CD4-positive, alpha-beta memory T cell (primary cell): Measurements from ENCODE around the gene TSPYL4. TPM values are rescaled to one million over a fixed set of nuclear protein-coding genes. Genes with fewer than 3 reads are reported as not detected.

Experiments used
- CTCF ChIA-PET: fragments of 350-600 bp; sonication (Branson Sonifier 250); formaldehyde crosslinking; loops from one replicate; lab custom pipeline; 2021; ENCODE audit warnings: inconsistent platforms; ENCODE audit not compliant: partially characterized antibody; lab: Charles Lee
- POLR2A ChIA-PET: fragments of 350-600 bp; sonication (Branson Sonifier 250); formaldehyde crosslinking; loops from one replicate; lab custom pipeline; 2021; ENCODE audit not compliant: partially characterized antibody; lab: Charles Lee
- DNase-seq, 5 donors: peaks; one replicate each; pipeline versions ENCODE4 v3.0.0 to v3.0.0-alpha.2; 2020 to 2022; ENCODE audit warnings: mixed read lengths in 1 of 5
- H3K27ac ChIP-seq: one replicate; pipeline ENCODE4 v1.7.0; 2013; ENCODE audit warnings: low read depth, low read length
- H3K27me3 ChIP-seq: 2 replicates; pipeline ENCODE4 v1.7.0; 2013; ENCODE audit warnings: mild to moderate bottlenecking, low read length, moderate library complexity; ENCODE audit not compliant: insufficient read depth
- H3K36me3 ChIP-seq: 2 replicates; pipeline ENCODE4 v1.7.0; 2013; ENCODE audit warnings: mild to moderate bottlenecking, low read length, moderate library complexity; ENCODE audit not compliant: insufficient read depth
- H3K4me1 ChIP-seq: 2 replicates; pipeline ENCODE4 v1.7.0; 2013; ENCODE audit warnings: mild to moderate bottlenecking, low read length, moderate library complexity; ENCODE audit not compliant: insufficient read depth
- H3K4me3 ChIP-seq, 2 donors: one replicate each; pipeline ENCODE4 v1.7.0; 2013; ENCODE audit warnings: low read length in 2 of 2, mild to moderate bottlenecking in 1 of 2
- H3K9me3 ChIP-seq, 2 donors: one replicate each; pipeline ENCODE4 v1.7.0; 2013; ENCODE audit warnings: low read length in 2 of 2, control low read depth in 1 of 2; ENCODE audit not compliant: control insufficient read depth in 1 of 2
- H3K27ac Mint-ChIP-seq, 7 donors: one replicate each; pipeline ENCODE4 v1.8.0; 2020 to 2021; ENCODE audit warnings: mixed read lengths in 7 of 7, mild to moderate bottlenecking in 6 of 7, inconsistent platforms in 3 of 7, moderate library complexity in 3 of 7
- H3K27me3 Mint-ChIP-seq, 2 donors: one replicate each; pipeline ENCODE4 v1.8.0; 2020 to 2021; ENCODE audit warnings: mixed read lengths in 2 of 2
- H3K36me3 Mint-ChIP-seq, 2 donors: one replicate each; pipeline ENCODE4 v1.8.0; 2020 to 2021; ENCODE audit warnings: mixed read lengths in 2 of 2, inconsistent platforms in 1 of 2, mild to moderate bottlenecking in 1 of 2
- H3K4me1 Mint-ChIP-seq, 4 donors: one replicate each; pipeline ENCODE4 v1.8.0; 2020 to 2021; ENCODE audit warnings: mixed read lengths in 4 of 4, mild to moderate bottlenecking in 1 of 4
- H3K4me3 Mint-ChIP-seq, 8 donors: one replicate each; pipeline ENCODE4 v1.8.0; 2020 to 2021; ENCODE audit warnings: mixed read lengths in 8 of 8, mild to moderate bottlenecking in 7 of 8, moderate library complexity in 6 of 8, inconsistent platforms in 3 of 8
- H3K9me3 Mint-ChIP-seq, 8 donors: one replicate each; pipeline ENCODE4 v1.8.0; 2020 to 2021; ENCODE audit warnings: mixed read lengths in 8 of 8, mild to moderate bottlenecking in 5 of 8, inconsistent platforms in 3 of 8, moderate library complexity in 1 of 8
- intact Hi-C: fragments of 100-400 bp; cut with micrococcal nuclease; formaldehyde crosslinking; loops from one replicate; pipeline ENCODE4 v1.15.1; 2023
- polyA plus RNA-seq, 2 donors: library from polyadenylated mRNA; unstranded; fragments of 300-500 nt; fragmentation: Illumina TruSeq; gene quantifications; one replicate each; pipeline ENCODE4 v1.2.3, GENCODE V29; 2021
- total RNA-seq, 2 experiments: library from RNA; stranded (reverse); gene quantifications; one replicate each; pipeline ENCODE4 v1.2.3, GENCODE V29; 2021

The TSPYL4 gene
- total and polyA plus RNA-seq, 4 experiments from 2014 or later, result 8.0 to 23.0 (median 18.6) TPM

DNA sequence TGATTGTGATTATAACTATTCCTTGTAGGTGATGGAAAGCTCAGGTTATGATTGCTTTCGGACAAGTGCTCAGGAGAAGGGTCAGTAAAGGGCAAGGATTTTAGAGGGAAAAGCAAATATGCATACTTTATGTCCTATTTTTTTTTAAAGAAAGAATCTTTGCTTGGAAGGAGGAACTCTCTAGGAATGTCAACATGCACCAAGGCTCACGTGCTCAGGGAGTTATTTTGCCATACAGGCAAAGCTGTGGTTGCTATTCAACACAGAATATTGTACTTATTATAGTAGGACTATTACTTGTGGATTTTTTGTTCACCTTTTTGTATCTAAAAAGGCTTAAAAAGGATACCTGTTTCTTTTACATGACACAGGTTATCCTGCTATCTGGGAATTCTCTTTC is 28.8 kb upstream of the TSPYL4 start:
- peaks cover 19 to 44% (median 27%) of the 10 kb centered on the region in 4 donors for H3K4me1 Mint-ChIP-seq
- intact Hi-C loops, result loop anchor here (5.0 to 10.0 kb wide), 2 partner anchors 65 to 162 kb away; no protein-coding TSS in a partner anchor

GRCh38 chr6:116280933-116281316 is 27.1 kb upstream of the TSPYL4 start:
- H3K27ac Mint-ChIP-seq, result peak overlapping the region; percentile 99 to 100 (median 100)
- ChIA-PET POLR2A (interaction anchor here (2.4 to 4.8 kb wide), 7 partner anchors 8 to 400 kb away, joined by 12 to 114 read pairs (median 26); partner anchors contain the start of genes DSE, KPNA5, NT5DC1 and RWDD1), CTCF (interaction anchor here (1.3 to 5.3 kb wide), 6 partner anchors 12 to 280 kb away, joined by 4 to 40 read pairs (median 5); no protein-coding TSS in a partner anchor)
- H3K9me3 Mint-ChIP-seq, result peaks cover 0 to 3% (median 0%) of the 10 kb centered on the region in 8 donors
- H3K36me3 ChIP-seq, result peaks cover 6% of the 10 kb centered on the region
- peak overlapping the region; percentile 96 to 100 (median 99) for H3K4me3 Mint-ChIP-seq
- peaks cover 33 to 61% (median 42%) of the 10 kb centered on the region in 4 donors for H3K4me1 Mint-ChIP-seq
- H3K27me3 Mint-ChIP-seq, result no peaks in the 10 kb centered on the region
- H3K27ac ChIP-seq, result peak overlapping the region; percentile 97
- H3K4me1 ChIP-seq, result peaks cover 36% of the 10 kb centered on the region
- H3K36me3 Mint-ChIP-seq, result peaks cover 29 to 36% of the 10 kb centered on the region in 2 donors
- no peaks in the 10 kb centered on the region for H3K9me3 ChIP-seq
- intact Hi-C loops, result loop anchor here (5.0 to 10.0 kb wide), 2 partner anchors 64 to 164 kb away; no protein-coding TSS in a partner anchor
- H3K4me3 ChIP-seq, result peak overlapping the region; percentile 95 to 97
- DNase-seq, result no peak
- H3K27me3 ChIP-seq, result no peaks in the 10 kb centered on the region

More for the DNA sequence above, 28.8 kb upstream of the TSPYL4 start:
- H3K27me3 Mint-ChIP-seq, result no peaks in the 10 kb centered on the region
- H3K9me3 Mint-ChIP-seq, result peaks cover 0 to 3% (median 0%) of the 10 kb centered on the region in 8 donors
- H3K4me3 Mint-ChIP-seq, result no peak overlapping the region
- H3K36me3 ChIP-seq, result peaks cover 6% of the 10 kb centered on the region
- H3K27me3 ChIP-seq, result no peaks in the 10 kb centered on the region
- H3K27ac ChIP-seq, result no peak overlapping the region
- H3K27ac Mint-ChIP-seq, result peak overlapping the region in 2 of 7 donors; percentile 2 to 17
- H3K4me1 ChIP-seq, result peaks cover 19% of the 10 kb centered on the region
- no peaks in the 10 kb centered on the region for H3K9me3 ChIP-seq
- H3K36me3 Mint-ChIP-seq, result peaks cover 13 to 22% of the 10 kb centered on the region in 2 donors
- ChIA-PET CTCF (interaction anchor here (2.1 to 2.4 kb wide), 2 partner anchors 253 to 309 kb away, joined by 4 to 6 read pairs; no protein-coding TSS in a partner anchor), POLR2A (interaction anchor here (0.6 to 1.1 kb wide), 2 partner anchors 12 to 288 kb away, joined by 5 read pairs; partner anchors contain the start of gene RWDD1)
- no peak overlapping the region for H3K4me3 ChIP-seq
- no peak for DNase-seq

DNA sequence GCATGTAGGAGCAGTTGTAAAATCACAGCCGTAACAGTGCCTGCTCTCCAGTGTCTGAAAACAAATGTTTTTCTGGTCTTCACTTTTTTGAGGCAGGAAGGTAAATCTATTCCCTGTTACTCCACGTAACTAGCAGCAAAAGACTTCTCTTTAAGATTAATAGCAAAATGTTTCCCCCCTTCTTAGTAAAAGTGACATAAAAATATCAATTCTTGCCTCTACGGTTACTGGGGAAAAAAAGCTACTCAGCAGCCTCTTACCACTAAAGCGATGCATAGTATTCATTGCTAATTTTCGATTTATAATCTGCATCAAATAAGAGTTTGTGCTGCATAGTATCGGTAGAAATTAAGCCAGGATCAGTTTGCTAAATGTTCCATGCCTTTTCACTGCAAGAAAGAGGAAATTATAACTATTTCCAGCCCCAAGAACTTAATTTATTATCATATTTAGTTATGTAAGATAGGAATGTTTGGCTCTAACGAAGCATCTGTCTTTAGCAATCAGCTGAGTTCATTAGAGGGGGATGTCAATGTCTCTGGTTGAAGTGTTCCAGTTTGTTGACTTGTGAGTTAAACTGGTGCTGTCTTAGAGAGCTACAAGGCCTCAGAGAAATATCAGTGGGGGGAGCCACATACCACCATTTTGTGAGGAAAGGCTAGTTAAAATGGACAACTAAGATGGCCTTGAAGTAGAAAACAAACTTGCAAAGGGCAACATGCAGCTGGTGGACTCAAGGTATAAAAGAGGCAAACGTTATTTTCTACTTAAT is 26.5 kb upstream of the TSPYL4 start:
- peaks cover 42% of the 10 kb centered on the region for H3K4me1 ChIP-seq
- H3K4me3 Mint-ChIP-seq, result peak overlapping the region; percentile 96 to 100 (median 99)
- ChIA-PET CTCF (interaction anchor here (1.1 to 5.3 kb wide), 12 partner anchors 7 to 402 kb away, joined by 3 to 40 read pairs (median 4); partner anchors contain the start of gene TSPYL4), POLR2A (interaction anchor here (0.6 to 4.8 kb wide), 20 partner anchors 9 to 1322 kb away, joined by 3 to 114 read pairs (median 6); partner anchors contain the start of genes DSE, GOPC, KPNA5 and NT5DC1)
- H3K9me3 ChIP-seq, result no peaks in the 10 kb centered on the region
- peaks cover 0 to 3% (median 0%) of the 10 kb centered on the region in 8 donors for H3K9me3 Mint-ChIP-seq
- intact Hi-C loops, result loop anchor here (5.0 to 10.0 kb wide), 2 partner anchors 63 to 164 kb away; no protein-coding TSS in a partner anchor
- peaks cover 35 to 66% (median 46%) of the 10 kb centered on the region in 4 donors for H3K4me1 Mint-ChIP-seq
- H3K27me3 ChIP-seq, result no peaks in the 10 kb centered on the region
- no peaks in the 10 kb centered on the region for H3K27me3 Mint-ChIP-seq
- peak overlapping the region; percentile 95 to 97 for H3K4me3 ChIP-seq
- peaks cover 32 to 39% of the 10 kb centered on the region in 2 donors for H3K36me3 Mint-ChIP-seq
- DNase-seq, result peak in 1 of 5 donors; percentile 33
- peak overlapping the region; percentile 99 to 100 (median 100) for H3K27ac Mint-ChIP-seq
- H3K27ac ChIP-seq, result peak overlapping the region; percentile 97
- peaks cover 6% of the 10 kb centered on the region for H3K36me3 ChIP-seq

DNA sequence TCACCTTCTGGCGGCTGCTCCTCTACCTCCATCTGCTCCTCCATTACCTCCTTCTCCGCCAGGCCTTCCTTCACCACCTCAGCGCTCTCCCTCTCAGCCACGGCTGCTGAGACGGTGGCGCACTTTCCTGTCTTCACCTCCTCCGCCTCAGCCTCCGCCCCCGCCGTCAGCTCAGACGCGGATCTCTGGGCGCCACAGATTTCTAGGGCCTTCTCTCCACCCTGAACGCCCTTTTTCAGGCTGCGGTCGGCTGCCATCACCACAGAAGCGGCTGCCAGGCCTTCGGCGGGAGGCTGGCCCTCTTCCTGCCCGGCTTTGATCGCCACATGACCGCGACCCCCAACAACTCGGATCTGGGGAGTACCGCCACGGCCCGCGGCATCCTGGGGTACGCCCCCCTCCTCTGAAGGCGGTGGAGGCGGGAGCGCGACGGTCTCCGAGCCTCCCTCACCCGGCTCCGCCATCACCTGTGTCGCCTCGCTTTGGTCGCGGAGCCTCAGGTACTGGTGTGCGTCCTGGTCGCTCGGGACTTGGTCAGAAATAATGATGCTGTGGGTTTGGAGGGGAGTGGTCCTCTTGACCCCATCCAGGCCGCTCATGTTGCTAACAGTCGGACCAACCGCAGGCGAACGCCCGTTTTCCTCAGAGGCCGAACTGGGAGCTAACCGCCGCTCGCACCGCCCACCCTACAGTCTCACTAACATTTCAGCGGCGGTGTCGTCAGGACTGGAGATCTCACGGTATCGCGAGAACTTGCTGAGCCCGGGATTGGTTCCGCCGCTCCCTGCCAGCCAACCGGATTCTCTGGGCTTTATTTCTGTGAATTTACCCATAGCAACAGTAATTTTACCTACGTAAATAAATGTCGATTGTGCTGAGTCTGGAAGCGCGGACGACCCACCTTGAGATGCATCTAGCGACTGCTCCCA is 25.6 kb upstream of the TSPYL4 start, which contains the start of gene TSPYL1:
Gene TSPYL1 (minus strand): TSS at position 699 of the 929 bp plus-strand sequence. CDS start 100 bp downstream, at position 599.
- peaks cover 40 to 75% (median 50%) of the 10 kb centered on the region in 4 donors for H3K4me1 Mint-ChIP-seq
- intact Hi-C loops, result loop anchor here (1.0 to 10.0 kb wide), 7 partner anchors 25 to 402 kb away; partner anchors contain the start of genes DSE, KPNA5, NT5DC1 and RWDD1
- no peaks in the 10 kb centered on the region for H3K27me3 ChIP-seq
- POLR2A ChIA-PET, result interaction anchor here (0.6 to 4.8 kb wide), 22 partner anchors 9 to 1323 kb away, joined by 3 to 114 read pairs (median 4); partner anchors contain the start of genes DSE, GOPC, KPNA5 and NT5DC1
- H3K9me3 ChIP-seq, result no peaks in the 10 kb centered on the region
- CTCF ChIA-PET, result interaction anchor here (1.0 to 5.3 kb wide), 12 partner anchors 8 to 402 kb away, joined by 3 to 40 read pairs (median 4); partner anchors contain the start of gene TSPYL4
- peak within 1 kb of the TSS; percentile 99 to 100 (median 100) for H3K27ac Mint-ChIP-seq
- peak within 1 kb of the TSS; percentile 96 to 100 (median 99) for H3K4me3 Mint-ChIP-seq
- peak within 1 kb of the TSS; percentile 97 for H3K27ac ChIP-seq
- no peaks in the 10 kb centered on the region for H3K27me3 Mint-ChIP-seq
- H3K9me3 Mint-ChIP-seq, result peaks cover 0 to 3% (median 0%) of the 10 kb centered on the region in 8 donors
- peaks cover 50% of the 10 kb centered on the region for H3K4me1 ChIP-seq
- H3K4me3 ChIP-seq, result peak within 1 kb of the TSS; percentile 95 to 97
- peaks cover 38 to 46% of the 10 kb centered on the region in 2 donors for H3K36me3 Mint-ChIP-seq
- peak; percentile 96 to 98 (median 97) for DNase-seq
- peaks cover 6% of the 10 kb centered on the region for H3K36me3 ChIP-seq

DNA sequence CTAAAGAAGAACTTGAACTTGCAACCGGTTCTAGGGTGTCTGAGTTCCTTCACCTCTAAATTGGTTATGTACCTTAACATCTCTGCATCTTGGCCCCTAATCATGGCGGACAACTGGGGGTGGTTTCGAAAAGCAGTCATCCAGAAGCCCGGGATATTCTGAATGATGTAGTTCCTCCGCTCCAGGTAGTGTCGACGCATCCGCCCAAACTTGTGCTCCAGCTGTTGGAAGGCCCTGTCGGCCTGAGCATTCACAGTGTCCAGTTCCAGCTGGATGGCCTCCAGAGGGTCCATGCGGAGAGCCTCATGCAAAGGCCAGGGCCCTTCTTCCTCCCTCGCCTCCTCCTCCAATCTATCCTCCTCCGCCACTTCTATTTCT is 25.0 kb upstream of the TSPYL4 start:
- POLR2A ChIA-PET, result interaction anchor here (0.7 to 4.8 kb wide), 16 partner anchors 9 to 1324 kb away, joined by 3 to 114 read pairs (median 8); partner anchors contain the start of genes DSE, GOPC, KPNA5 and NT5DC1
- peak overlapping the region; percentile 99 to 100 (median 100) for H3K27ac Mint-ChIP-seq
- peak overlapping the region; percentile 97 for H3K27ac ChIP-seq
- peaks cover 6% of the 10 kb centered on the region for H3K36me3 ChIP-seq
- peaks cover 40 to 80% (median 53%) of the 10 kb centered on the region in 4 donors for H3K4me1 Mint-ChIP-seq
- peak overlapping the region; percentile 95 to 97 for H3K4me3 ChIP-seq
- H3K27me3 Mint-ChIP-seq, result no peaks in the 10 kb centered on the region
- DNase-seq, result peak in 1 of 5 donors; percentile 31
- no peaks in the 10 kb centered on the region for H3K9me3 ChIP-seq
- no peaks in the 10 kb centered on the region for H3K27me3 ChIP-seq
- H3K4me1 ChIP-seq, result peaks cover 56% of the 10 kb centered on the region
- peak overlapping the region; percentile 96 to 100 (median 99) for H3K4me3 Mint-ChIP-seq
- CTCF ChIA-PET, result interaction anchor here (0.8 to 5.3 kb wide), 9 partner anchors 8 to 292 kb away, joined by 3 to 40 read pairs (median 3); partner anchors contain the start of gene TSPYL4
- H3K9me3 Mint-ChIP-seq, result peaks cover 0 to 3% (median 0%) of the 10 kb centered on the region in 8 donors
- intact Hi-C loops, result loop anchor here (1.0 to 2.0 kb wide), 5 partner anchors 25 to 402 kb away; partner anchors contain the start of genes DSE, KPNA5, NT5DC1 and RWDD1
- H3K36me3 Mint-ChIP-seq, result peaks cover 39 to 49% of the 10 kb centered on the region in 2 donors
